Colon (tissue), 2 donors: ENCODE results near the gene NR2E1.

Experiments used
- FAIRE-seq: peaks from 2 replicates; lab custom pipeline; 2012; peaks lifted over from hg19 to GRCh38; lab: Jason Lieb, UNC
- donor health status: control.
- donor health status: control.

NR2E1 gene

DNA sequence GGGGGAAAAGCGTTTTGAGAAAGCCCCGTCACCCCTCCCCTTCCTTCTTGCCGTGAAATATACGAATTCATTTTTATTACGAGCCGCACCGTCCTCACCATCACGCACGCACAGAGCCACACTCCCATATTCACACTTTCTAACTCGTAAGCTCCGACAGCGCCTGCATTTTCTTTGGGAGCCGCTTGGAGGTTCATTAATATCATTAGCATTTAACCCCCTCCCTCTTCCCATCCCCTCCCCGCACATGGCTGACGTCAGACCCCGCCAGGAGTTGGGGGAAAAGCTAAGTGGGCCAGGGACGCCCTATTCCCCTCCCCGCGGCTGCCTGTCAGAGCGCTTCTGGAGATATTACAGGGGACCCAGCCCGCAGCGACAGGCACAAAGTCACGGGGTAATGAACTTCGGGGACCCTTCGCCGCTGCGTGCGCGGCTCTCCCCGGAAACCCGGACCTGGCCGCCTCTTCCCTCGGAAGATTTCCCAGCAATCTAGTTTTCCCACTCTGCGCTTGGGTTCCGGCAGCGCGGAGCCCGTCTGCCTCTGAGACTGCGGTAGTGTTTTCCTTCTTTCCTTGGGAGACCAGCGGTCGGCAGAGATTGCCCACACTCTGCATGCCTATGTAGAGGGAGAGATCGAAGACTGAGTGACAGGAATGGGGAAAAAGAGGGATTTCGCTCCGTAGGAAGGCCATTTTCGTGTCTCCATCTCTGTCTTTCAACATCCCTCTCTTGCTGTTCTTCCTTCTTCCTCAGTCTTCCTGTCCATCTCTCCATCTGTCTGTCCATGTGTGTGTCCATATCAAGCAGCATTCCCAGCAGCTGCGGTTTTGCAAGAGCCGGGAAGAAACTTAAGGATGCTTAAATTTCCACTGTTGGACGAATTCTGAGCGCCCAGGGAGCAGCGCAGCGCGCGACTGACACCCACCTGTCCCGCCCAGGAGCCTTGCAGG lies at the start of gene NR2E1:
NR2E1 (plus strand) TSS at position 309 of the 950 bp plus-strand sequence. CDS start 744 bp downstream, outside the sequence.
- no peak for FAIRE-seq

DNA sequence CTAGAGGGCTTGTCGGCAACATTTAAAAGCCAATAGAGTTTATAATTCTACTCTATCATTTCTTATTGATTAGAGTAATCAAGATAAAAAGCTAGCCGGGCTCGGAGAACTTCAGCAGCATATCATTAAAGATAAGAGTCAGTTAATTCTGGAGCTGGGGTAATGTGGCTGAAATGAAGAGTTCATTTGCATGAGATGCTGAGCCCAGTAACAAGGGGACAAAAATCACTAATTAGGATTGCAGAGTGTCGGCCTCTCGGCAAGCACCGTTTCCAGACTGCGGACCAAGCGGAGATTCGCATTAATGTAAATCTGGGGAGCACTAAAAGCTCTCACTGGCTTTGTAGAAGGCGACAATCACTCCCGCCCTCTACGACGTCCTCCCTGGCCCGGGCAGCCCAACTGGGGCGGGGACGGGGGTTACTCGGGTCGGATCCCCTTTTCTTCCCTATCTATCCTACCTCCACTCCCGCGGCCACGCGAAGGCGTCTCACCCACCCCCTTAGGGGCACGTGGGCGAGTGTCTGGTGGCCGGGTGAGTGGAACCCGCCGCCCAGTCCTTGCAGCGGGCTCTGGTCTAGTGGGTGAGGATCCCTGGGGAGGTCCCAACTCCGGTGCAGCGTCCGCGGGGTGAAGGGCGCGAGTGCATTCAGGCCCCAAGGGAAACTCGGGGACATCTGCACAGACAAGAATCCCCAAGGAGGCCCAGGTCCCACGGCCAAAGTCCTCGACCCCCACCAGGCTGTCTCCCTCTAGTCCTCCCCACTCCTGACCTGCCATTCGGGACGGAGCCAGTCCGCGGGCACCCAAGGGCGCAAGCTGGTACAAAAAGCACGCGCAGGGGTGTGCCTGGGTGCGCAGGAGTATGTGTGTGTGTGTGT lies 49.0 kb upstream of the NR2E1 start:
- no peak for FAIRE-seq

DNA sequence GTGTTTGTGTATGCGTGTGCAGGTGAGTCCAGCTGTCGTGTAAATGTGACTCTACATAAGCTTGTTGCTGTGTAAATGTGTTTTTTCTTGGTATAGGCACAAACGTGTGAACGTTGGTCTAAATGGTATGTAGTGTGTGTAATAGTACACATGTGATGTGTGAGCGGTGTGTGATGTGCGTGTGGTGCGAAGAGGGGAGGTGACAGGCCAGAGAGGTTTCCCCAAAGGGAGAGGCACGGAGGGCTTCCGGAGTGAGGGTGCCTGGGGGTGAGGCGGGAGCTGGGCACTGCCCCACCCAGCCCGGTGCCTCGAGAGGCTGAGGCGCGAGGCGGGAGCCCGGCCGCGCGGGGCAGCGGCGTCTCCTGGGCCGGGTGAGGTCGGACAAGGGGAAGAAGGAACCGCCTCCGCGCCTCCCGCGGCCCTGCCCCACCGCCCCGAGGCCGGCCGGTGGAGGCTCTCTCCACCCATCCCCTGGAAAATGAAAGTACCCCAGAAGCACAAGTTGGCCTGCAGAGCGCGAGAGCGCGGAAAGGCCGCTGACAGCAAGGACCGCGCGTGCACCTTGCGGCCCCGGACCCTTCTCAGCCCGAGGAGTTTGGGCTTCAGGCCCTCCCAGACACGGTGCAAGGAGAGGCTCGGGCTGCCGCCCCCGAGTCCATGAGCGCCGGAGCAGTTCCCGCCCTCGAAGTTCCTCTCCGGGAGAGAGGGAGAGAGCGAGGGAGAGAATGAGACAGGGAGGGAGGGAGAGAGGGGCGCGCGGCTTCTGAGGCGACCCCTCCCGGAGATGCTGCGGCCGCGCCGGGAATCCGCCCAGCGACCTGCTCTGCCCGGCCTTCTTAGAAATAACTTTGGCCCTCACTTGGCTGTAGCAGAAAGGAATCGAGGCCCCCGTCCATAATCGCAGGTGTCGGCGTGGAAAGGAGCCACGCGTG lies 48.1 kb upstream of the NR2E1 start:
- FAIRE-seq, result no peak

DNA sequence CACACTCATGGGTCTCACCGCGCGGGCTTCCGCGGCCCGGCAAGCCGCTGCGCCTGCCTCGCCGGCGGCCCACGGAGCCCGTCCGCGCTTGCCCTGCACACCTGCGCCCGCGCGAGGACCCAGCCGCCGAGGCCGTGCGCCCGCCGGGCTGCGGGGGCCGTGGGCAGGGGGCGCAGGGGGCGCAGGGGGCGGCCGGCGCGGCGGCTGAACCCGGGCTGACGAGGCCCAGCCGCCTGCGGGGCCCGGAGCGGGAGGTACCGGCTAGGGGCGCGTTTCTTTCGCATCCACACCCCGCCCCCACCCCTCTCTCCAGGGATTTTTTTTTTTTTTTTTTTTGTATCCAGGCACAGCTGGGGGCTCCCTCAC lies 47.5 kb upstream of the NR2E1 start:
- FAIRE-seq, result no peak

DNA sequence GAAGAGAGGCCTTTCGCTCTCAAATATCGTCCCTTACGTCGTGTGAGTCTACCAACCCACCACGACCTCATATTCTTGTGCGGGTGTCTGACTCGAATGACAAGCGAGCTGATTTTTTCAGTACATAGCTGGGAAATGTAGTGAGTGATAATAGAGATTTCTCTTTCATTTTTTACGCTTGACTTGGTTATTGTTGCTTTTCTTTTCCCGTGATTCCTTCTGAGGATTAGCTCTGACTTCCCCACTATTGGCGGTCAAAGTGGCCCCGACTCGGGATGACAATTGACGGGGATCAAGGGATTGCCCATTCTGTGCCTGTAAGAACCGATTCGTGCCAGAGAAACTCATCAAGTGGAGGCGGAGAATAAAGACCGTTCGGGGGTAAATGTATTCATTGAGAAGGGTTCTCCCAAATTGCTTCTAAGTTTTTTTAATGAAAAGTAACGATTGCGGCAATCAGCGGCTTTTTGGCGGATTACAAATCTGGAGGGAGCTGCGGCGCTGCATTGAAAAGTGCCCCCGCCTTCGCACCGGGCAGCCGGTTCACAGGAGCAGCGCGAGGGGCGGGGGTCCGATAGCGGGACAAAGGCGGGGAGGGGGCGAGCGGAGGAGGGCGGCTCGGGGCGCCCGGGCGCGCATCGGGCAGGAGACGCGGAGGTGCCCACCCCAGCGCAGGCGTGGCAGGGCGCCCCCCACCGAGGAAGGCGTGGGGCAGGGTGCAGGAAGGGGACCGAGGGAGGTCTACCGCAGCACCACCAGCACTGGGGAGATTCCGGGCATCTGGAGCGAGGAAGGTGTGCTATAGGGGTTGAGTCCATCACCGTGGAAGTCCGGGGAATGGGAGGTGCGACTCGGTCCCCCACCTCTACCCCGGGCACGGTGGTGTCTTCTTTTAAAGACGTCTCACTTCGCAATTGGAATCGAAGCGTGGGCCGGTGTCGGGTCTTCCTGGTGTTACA lies 46.7 kb upstream of the NR2E1 start:
- FAIRE-seq, result no peak

DNA sequence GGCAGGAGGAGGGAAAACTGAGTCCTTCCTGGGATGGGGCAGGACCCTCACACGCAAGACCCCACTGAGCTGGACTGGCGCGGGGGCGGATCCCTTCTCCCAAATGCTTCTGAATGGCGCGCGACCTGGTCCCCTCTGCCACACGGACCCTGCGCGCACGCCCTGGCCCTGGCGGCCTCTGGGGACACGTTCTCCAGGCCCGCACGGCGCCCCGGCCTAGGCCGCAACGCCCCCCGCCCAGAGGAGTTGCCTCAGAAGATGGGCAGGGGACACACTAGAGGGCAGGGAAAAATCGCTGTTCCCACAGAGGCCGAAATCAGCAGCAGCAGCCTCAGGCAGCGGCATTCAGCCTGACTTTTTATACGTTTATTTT lies 46.1 kb upstream of the NR2E1 start:
- FAIRE-seq, result no peak

DNA sequence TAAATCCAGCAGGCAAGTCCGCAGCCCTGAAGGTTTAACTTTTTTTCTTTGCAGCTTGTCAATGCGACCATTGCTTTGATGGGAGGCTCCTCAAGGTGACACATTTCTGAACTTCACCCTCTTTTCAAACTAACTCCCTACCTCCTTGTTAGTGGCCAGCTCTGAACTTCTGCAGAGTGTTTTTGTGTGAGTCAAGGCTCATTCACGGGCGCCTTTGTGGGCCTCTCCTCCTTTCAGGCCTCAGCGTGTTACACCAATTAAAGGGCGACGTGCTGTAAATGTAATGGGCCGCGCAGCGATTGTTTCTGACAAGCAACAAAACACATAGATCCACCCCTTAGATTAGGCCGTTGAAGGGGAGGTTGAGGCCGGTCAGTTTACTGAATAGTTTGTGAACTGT lies 45.5 kb upstream of the NR2E1 start:
- FAIRE-seq, result no peak

DNA sequence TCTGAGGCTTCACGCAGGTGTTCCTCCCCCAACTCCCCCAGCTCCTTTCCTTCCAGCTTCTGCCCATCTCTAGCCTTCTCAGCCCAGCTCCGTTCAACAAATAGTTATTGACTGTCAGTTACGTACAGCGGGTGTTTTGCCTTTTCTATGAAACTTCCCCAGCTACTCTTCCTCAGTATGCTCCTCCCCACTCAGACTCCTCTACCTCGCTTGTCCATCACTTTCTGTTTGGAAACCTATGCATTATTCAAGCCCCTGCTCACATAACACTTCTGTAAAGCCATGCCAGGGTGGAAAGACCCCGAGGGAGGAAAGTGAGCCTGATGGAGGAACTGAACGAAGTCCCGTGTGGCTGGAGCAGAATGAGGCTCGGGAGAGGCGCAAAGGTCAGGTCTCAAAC lies 44.2 kb upstream of the NR2E1 start:
- no peak for FAIRE-seq

DNA sequence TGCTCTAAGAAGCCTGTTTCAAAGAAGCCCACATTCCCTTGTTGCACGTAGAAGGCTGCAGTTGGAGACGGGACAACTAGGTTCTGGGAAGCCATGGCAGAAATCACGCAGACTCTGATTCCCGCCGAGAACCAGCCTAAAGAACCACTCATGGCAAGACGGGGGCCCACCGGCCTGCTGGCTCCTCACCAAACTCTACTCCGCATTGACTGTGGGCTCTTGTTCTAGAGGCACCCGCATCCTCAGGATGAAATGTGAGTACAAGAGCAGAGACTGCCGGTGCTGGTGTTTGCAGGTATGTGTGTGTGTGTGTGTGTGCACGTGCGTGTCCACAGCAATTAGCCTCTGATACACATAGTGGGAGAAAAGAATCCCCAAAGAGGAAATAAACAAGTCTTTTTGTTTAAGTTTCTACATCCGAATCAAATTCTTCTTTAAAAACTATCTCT lies 42.3 kb upstream of the NR2E1 start:
- FAIRE-seq, result no peak

DNA sequence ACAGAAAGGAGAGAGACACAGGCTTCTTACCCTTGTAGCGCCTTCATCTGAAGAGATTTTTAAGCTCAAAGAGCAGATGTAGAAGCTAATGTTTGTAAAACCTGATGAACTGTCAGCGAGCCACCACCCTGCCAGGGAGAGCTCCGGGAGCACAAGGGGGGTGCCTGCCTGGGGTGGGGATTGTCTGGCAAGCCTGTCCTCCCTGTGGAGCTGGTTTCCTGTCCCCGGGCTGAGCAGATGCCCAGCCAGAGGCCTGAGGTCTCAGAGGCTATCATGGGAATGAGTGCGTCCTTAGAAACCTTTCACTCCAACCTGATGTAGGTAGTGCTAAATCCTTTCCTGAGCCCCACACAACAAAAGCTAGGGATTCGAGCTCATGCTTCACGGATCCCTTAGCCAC lies 41.9 kb upstream of the NR2E1 start:
- FAIRE-seq, result no peak

DNA sequence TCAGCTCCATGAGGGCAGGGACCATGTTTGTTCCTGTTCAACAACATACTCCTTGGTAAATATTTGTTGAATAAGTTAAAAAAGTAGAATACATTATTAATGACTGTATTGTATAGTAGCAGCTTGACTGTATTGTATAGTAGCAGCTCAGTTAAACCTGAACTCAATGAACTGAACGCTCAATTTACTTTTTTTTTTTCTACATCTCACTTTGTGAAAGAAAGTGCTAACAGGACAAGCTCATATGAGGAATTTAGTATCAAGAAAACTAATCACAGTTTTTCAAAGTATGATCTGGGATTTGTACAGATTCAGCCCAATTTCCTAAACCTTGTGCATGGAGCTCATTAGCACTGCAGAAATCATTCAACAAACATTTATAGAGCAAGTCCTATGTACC lies 38.8 kb upstream of the NR2E1 start:
- no peak for FAIRE-seq

DNA sequence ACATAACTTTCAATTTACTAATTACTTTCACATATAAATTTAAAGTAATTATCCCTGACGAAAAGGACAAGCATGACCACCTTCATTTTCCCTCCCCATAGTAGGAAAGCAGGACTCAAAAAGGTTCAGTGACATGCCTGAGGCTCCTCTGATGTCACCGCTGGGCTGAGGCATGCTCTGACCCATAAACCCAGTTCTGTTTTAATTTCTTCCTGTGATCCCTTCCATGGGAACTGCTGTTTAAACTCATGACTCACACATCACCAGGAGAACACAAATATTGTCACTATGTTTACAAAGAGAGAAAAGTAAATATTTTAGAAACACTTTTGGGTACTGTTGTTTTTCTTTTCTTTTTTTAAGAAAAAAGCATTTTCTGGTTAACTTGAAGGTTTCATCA lies 38.0 kb upstream of the NR2E1 start:
- no peak for FAIRE-seq

DNA sequence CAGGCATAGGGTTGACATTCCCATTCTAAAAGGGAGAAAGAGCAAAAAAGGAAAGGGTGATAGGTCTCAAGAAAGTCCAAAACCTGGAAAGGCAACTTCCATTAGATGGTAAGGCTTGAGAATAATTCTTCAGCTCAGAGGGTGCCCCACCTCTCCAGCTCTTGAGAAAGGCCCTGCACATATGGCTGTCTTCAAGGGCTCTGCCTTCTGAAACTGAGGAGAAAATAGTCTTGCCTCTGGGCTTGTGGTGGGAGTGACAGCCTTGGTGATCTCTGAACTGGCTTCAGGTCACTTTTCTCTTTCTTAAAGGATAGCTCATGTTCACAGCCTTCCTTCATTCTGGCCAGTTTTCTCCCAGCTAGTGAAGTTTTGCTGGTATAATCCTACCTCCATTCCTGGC lies 35.6 kb upstream of the NR2E1 start:
- FAIRE-seq, result no peak

DNA sequence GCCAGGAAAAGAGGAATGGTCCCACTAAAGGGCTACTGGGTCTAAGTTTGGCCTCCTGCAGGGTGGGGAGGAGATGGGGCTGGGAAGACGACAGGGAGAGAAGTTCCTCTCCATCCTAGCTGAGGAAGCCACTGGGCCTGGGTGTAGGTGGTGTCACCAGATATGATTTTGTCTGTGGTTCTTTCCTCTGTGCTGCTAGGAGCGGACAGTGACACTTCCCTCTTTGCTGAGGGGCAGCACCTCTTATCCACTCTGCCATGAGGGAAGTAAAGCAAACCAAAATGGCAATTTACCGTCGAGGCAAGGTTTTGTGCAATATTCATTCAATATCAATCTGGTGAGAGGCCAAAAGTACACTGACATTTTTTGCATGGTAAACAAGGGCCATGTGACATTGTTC lies 33.0 kb upstream of the NR2E1 start:
- FAIRE-seq, result no peak

DNA sequence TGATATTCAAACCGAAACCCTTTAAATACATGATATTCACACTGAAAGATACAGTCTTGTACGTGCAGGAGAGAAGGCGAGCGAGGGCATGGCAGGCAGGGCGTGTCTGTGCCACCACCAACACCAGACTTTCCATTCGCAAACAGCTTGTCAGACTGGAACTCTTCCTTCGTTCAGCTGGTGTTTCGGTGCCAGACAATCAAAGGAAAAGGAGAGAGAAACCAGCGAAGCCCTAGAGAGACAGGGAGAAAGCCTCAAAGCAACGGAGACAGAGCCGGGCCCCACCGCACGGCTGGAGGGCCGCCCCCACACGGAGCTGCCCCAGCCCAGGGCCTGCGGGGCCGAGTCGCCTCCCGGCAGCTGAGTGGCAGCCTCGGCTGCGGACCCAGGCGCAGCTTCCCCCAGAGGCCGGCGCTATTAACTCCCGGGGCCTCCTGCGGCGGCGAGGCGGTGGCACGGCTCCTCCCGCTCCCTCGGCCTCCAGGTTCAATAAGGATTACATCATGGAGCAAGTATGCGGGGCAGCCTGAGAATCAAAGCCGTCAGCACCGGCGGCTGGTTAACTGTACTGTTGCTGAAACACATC lies 32.1 kb upstream of the NR2E1 start:
- no peak for FAIRE-seq

DNA sequence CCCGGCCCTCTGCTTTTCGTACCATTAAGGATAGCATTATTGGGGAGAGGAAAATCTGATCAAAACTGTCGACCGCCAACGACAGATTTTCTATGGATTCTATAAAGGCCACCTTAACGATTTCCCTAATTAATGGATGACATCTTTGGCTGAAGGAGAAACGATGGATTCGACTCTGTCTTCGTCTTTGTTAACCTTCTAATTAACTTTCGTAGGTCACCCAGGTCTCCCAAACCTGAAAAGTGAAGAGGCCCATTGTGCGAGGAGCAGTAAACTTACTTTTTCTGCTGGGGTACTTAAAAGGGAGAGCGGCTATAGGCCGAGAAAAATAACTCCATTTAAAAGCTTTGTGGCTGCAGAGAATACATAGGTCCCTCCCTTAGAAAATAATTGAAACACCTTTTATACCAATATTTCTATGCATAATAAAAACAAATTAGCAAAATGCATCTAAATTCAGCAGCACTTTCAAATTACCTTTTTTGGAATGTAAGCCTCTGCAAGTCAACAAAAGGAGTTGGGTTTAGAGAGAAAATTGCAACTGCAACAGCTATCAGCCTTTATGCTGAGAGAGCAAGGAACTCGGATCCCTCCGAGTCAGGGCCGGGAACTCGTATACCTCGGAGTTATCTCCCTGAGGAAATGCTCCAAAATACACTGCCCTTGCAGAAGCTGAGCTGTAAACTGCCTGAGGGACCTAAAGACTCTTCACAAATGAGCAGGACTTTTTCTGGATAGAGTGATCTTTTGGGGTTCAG lies 31.4 kb upstream of the NR2E1 start:
- no peak for FAIRE-seq

DNA sequence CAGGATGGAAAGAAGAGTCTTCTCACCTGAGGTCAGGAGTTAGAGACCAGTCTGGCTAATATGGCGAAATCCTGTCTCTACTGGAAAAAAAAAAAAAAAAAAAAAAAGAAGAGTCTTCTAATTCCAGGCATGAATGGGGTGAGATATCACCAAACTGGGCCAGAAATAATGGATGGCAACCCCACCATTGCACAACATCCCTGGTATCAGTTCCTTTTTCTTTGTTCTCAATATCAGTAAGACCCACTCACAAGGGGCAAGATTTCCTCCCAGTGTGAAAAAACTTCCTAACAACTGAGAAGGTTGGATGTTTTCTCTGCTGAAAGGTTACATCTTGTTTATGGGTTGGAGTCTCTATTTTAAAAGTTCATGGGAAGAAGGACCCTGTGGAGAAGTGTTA lies 23.6 kb upstream of the NR2E1 start:
- FAIRE-seq, result no peak

DNA sequence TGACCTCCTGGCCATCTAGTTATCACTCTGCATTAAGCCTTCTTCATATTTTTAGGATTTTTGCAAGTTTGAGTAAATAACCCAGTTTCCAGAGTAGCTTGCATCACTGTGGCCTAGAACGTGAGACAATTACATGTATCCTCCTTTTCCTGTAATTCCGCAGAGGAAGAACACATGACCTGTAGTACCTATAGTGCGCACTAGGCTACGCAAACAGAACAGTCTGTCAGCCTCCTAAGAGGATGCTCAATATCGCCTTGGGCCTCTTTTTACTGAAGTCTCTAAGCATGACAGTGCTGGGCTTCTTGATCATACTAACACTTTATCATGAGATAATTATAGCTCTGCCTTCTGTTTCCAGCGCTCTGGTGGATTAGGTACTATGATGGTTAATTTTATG lies 20.2 kb upstream of the NR2E1 start:
- FAIRE-seq, result no peak

DNA sequence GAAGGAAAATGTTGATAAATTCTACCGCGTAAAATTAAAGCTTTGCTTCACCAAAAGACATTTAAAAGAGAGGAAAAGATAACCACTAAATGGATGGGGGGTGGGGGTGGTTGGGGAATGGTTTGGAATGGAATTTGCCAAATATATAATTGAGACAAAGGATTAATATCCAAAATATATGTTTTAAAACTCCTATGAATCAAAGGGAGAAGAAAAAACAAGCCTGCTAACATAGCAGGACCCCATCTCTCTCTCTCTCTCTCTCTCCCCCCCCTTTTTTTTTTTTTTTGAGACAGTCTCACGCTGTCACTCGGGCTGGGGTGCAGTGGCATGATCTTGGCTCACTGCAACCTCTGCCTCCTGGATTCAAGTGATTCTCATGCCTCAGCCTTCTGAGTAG lies 13.4 kb upstream of the NR2E1 start:
- FAIRE-seq, result no peak
